COLO829 (cell line): ENCODE results near the gene ITGB3.
"Not testable (repeated sequence)": the region's sequence is repeated elsewhere in the genome, so short reads cannot be mapped to it uniquely, and the experiment has no call there.

Experiments used
- DNase-seq: peaks from one replicate; pipeline ENCODE4 v3.0.0; 2012; ENCODE audit warnings: low spot score

Gene ITGB3

DNA sequence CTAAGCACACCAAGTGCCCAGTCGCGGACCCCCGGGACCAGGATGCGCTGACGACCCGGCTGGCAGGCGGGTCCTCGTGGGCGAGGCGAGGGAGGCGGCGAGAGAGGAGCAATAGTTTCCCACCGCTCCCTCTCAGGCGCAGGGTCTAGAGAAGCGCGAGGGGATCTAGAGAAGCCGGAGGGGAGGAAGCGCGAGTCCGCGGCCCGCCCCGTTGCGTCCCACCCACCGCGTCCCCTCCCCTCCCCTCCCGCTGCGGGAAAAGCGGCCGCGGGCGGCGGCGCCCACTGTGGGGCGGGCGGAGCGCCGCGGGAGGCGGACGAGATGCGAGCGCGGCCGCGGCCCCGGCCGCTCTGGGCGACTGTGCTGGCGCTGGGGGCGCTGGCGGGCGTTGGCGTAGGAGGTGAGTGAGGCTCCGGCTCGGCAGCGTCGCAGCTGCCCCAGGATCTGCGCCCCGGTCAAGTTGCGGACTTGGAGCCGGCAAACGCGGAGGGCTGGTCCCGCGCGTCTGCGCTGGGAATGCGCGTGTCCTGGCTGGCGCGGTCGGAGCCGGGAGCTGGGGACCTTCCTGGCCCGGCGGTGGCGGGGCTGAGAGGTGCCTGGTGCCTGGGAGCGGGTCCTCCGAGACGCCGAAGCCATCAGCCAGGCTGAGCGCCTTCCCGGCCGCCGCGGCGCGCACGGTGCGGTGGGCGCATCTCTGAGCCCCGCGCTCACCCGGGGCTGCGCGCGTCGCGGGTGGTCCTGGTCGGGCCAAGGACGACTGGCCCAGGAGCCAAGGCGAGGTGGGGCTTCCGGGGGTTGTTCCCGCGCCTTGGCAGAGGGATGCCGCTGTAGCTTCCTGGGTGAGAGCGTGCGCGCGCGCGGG is at the start of gene ITGB3:
Gene ITGB3, plus strand, starts transcription at position 287 of the 862 bp plus-strand sequence. Its CDS starts 35 bp downstream, at position 322.
- DNase-seq, result no peak

- no peak for DNase-seq
Measured at GRCh38 chr17:47203984-47204721, 49.5 kb upstream of the ITGB3 start.

DNA sequence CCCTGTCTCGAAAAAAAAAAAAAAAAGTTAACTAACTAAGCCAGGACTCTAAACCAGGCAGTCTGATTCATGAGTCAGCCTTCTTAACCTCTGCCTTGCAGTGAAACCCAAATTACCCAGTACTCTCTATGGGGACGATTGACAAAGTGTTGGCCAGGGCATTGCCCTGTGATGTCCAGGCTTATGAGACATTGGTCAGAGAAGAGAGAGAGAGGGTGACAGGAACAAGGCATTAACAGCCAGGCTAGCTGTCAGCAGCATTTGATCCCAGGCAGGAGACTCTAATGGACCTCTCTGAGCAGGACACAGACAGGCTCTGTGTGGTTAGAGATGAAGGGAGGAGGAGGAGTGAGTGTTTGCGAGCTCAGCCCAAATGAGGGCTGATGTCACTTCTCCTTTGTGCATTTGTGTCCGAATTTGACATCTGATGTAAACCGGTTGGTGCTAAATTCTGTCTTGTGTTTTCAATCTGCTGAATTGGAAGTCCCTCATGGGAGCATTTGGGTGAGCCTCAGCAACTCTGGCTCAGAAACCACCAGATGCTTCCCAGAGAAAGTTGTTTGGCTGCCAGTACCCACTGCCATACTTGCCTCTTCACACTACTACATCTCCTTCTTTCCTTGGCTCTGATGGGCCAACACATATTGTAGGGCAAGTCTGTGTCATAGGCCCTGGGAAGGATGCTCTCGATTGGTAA is 48.8 kb upstream of the ITGB3 start:
- no peak for DNase-seq

GRCh38 chr17:47205419-47205963 is 48.1 kb upstream of the ITGB3 start:
- no peak for DNase-seq

GRCh38 chr17:47207143-47208067 is 46.2 kb upstream of the ITGB3 start:
- no peak for DNase-seq

GRCh38 chr17:47208744-47209488 is 44.7 kb upstream of the ITGB3 start, which contains the start of gene MYL4:
Gene MYL4 (plus strand): TSS chr17:47209348. CDS start chr17:47209423, 75 bp downstream.
- no peak for DNase-seq

DNA sequence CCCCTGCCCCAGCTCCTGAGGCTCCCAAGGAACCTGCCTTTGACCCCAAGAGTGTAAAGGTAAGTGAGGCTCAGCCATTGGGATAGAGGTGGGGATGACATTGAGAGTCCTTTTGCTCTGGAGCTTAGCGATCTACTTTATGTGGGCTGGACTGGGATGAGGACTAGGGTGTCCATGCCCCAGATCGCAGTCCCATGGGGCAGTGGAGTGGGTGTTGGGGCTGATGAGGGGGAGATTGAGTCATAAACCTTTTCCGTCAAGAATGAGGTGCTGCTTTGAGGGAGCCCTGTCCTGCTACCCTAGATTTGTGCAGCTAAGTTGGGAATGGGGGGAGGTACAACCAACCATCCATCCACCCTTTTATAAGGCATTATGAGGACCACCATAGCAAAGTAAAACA is 44.1 kb upstream of the ITGB3 start:
- no peak for DNase-seq

GRCh38 chr17:47210105-47210504 is 43.5 kb upstream of the ITGB3 start:
- no peak for DNase-seq

- no peak for DNase-seq
Measured at GRCh38 chr17:47210779-47211178, 42.8 kb upstream of the ITGB3 start.

- DNase-seq, result no peak
Measured at GRCh38 chr17:47212458-47212857, 41.2 kb upstream of the ITGB3 start.

DNA sequence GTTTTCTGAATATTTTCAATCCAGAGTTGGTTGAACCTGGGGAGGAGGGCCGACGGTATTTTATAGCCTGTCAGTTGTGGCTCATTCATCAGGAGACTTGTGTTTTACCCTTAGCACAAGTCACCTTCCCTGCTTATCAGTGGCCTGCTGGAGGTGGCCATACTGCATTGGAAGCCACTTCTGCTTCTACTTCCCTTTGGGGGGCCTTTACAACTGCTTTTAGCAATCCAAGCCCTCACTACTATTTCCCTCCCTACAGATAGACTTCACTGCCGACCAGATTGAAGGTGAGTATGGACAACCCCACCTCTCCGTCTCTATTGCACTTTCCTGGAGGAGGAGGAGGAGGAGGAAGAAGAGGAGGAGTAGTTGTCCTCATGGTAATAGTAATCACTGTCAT is 40.1 kb upstream of the ITGB3 start:
- DNase-seq, result no peak

- no peak for DNase-seq
Measured at GRCh38 chr17:47214931-47215330, 38.7 kb upstream of the ITGB3 start.

DNA sequence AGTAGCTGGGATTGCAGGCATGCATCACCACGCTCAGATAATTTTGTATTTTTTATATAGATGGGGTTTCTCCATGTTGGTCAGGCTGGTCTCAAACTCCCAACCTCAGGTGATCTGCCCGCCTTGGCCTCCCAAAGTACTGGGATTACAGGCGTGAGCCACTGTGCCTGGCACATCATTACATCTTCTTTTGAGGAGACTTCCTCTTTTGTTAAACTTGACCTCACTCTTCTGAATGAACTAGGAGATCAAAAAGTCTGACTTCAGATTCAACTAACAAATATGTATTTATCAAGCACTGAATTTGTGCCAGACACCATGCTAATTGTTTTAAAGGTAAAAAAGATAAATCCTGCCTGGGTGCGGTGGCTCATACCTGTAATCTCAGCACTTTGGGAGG is 36.8 kb upstream of the ITGB3 start:
- DNase-seq, result not testable (repeated sequence)

- DNase-seq, result not testable (repeated sequence)
Measured at GRCh38 chr17:47217279-47217678, 36.3 kb upstream of the ITGB3 start.

DNA sequence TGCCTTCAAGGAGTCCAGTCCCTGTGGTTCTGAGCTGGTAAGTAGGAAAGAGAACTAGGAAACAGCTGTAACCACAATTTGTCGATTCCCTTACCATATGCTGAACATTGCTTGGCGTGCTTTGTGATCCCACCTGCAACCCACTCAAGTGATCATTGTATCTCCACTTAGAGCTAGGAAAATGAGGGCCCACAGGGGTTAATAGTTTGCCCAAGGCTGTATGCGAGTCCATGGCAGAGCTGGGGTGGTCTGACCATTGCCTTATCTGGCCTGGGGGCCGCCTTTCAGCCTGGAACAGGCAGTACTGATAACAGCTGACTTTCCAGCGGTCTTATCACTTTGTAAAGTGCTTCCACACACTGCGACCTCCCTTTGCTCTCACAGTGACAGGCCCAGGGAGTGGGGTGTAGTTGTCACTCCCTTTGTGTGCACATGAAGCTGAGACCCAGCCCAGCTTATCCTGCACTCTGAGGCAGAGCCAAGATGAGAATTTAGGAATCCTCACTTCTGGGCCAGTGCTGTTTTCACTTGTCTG is 34.7 kb upstream of the ITGB3 start:
- DNase-seq, result no peak

GRCh38 chr17:47219621-47220475 is 33.8 kb upstream of the ITGB3 start:
- DNase-seq, result no peak

GRCh38 chr17:47220531-47220999 is 33.1 kb upstream of the ITGB3 start:
- DNase-seq, result no peak

DNA sequence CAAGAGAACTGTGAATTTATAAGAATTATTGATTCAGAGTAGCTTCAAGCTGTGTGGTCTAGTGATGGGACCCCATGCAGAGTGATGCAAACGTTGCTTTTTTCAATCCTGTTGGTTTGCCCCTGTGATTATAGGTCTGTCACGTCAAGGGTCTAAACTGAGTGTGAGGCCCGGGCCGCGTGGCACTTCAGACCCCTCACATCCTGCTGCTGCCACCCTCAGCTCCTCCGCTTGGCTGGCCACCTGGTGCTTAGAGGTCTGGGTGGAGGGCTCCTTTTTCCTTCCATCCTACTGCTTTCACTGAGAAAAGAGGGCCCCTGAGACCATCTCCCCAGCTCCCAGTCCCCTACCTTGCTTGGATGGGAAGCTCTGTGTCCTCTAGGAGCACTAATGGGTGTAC is 32.5 kb upstream of the ITGB3 start:
- DNase-seq, result no peak

DNA sequence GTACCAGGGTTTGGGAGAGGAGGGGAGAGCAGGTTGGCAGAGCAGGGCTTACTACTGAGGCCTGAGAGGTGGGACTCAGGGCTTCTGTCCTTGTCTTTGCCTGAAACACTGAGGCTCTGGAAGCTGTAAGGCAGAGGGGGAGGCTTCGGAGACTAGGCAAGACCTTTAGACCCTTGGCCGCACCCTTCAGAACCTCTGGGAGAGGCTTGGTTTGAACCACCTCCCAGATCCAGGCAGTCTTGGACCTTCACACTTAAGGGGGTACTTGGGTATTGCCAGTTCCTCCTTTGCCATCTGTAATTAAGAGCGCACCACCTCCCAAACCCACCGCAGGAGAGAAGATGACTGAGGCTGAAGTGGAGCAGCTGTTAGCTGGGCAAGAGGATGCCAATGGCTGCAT is 31.6 kb upstream of the ITGB3 start:
- DNase-seq, result no peak
